Upper lobe of left lung (tissue), 6 donors: Measurements from ENCODE around the gene CYFIP2. TPM values are rescaled to one million over a fixed set of nuclear protein-coding genes. Genes with fewer than 3 reads are reported as not detected.

Source experiments
- ATAC-seq, 2 donors: fragments of 200-7000 bp; cut with Tn5 transposase; one replicate each; pipeline ENCODE4 v1.9.1; 2022; ENCODE audit warnings: mild to moderate bottlenecking in 2 of 2, moderate library complexity in 2 of 2; ENCODE audit not compliant: low FRiP score in 2 of 2
- DNase-seq, 2 donors: peaks; one replicate each; pipeline ENCODE4 v3.0.0-alpha.2; 2019 to 2020
- H3K27ac ChIP-seq, 4 donors: fragments of 200-600 bp; sonication (generic); one replicate each; pipeline ENCODE4 v1.5.1; 2016 to 2019
- H3K27me3 ChIP-seq, 4 donors: fragments of 200-600 bp; sonication (generic); one replicate each; pipeline ENCODE4 v1.5.1; 2017 to 2019
- H3K36me3 ChIP-seq, 4 donors: fragments of 200-600 bp; sonication (generic); one replicate each; pipeline ENCODE4 v1.5.1; 2016 to 2019
- H3K4me1 ChIP-seq, 4 donors: fragments of 200-600 bp; sonication (generic); one replicate each; pipeline ENCODE4 v1.5.1; 2018 to 2019
- H3K4me3 ChIP-seq, 4 donors: fragments of 200-600 bp; sonication (generic); one replicate each; pipeline ENCODE4 v1.5.1; 2017 to 2019; ENCODE audit warnings: mild to moderate bottlenecking in 2 of 4, moderate library complexity in 1 of 4
- H3K9me3 ChIP-seq, 4 donors: fragments of 200-600 bp; sonication (generic); one replicate each; pipeline ENCODE4 v1.5.1; 2018 to 2019
- EP300 ChIP-seq, 4 donors: sonication (generic); formaldehyde crosslinking; IDR thresholded peaks; one replicate each; pipeline ENCODE4 v1.5.1; 2017; ENCODE audit warnings: antibody characterized with exemption in 4 of 4, control low read depth in 2 of 4
- POLR2A ChIP-seq, 4 donors: fragments of 450-650 bp; IDR thresholded peaks; one replicate each; pipeline ENCODE4 v1.5.1; 2016 to 2017; ENCODE audit warnings: antibody characterized with exemption in 4 of 4, mild to moderate bottlenecking in 2 of 4
- POLR2AphosphoS5 ChIP-seq, 2 donors: sonication (generic); formaldehyde crosslinking; IDR thresholded peaks; one replicate each; pipeline ENCODE4 v1.5.1; 2017; ENCODE audit warnings: antibody characterized with exemption in 2 of 2
- WGBS, 2 donors: methylation state at CpG; one replicate each; pipeline ENCODE4 v1.1.5; 2017 to 2018; 5-methylcytosine and 5-hydroxymethylcytosine counted together
- total RNA-seq, 6 donors: library from RNA; depleted of rRNA in 4 of 6; stranded (reverse); fragments of >200 nt in 4 of 6; gene quantifications; one replicate each; pipeline versions ENCODE4 v1.1.0 to v1.2.1, GENCODE V29; 2016 to 2021
- TF ChIP-seq, protein P1 (sequence below), 6 experiments: fragments of 450-650 bp in 4 of 6; fragments of 200-600 bp in 2 of 6; sonication (generic) in 2 of 6; IDR thresholded peaks; one replicate each; pipeline ENCODE4 v1.5.1; 2016 to 2019; ENCODE audit warnings: antibody characterized with exemption in 6 of 6
- donor health status: DM: no; HTN: no; CAD: no; lungs with moderate emphysema.
- donor health status: DM: no; HTN: yes; CAD: no; lungs with severe emphysema.

CYFIP2 gene
- total RNA-seq, 6 donors from 2014 or later: 39.6 to 71.8 (median 47.7) TPM

GRCh38 chr5:157431544-157432200 is 165.7 kb downstream of the CYFIP2 start:
- 39 to 46% methylated on average over 4 of the region's 4 CpGs for WGBS, 2 donors
- H3K9me3 ChIP-seq: no peaks in the 10 kb centered on the region
- peak in 1 of 2 donors; percentile 91 for ATAC-seq
- no peak overlapping the region for H3K27ac ChIP-seq
- no peaks in the 10 kb centered on the region for H3K27me3 ChIP-seq
- no peak overlapping the region for H3K4me3 ChIP-seq
- DNase-seq: peak in 1 of 2 donors; percentile 24
- no peaks in the 10 kb centered on the region for H3K36me3 ChIP-seq
- H3K4me1 ChIP-seq: no peaks in the 10 kb centered on the region
- TF ChIP-seq POLR2AphosphoS5 (IDR thresholded peaks at IDR 0.05): no peak
- TF ChIP-seq, protein P1, sequence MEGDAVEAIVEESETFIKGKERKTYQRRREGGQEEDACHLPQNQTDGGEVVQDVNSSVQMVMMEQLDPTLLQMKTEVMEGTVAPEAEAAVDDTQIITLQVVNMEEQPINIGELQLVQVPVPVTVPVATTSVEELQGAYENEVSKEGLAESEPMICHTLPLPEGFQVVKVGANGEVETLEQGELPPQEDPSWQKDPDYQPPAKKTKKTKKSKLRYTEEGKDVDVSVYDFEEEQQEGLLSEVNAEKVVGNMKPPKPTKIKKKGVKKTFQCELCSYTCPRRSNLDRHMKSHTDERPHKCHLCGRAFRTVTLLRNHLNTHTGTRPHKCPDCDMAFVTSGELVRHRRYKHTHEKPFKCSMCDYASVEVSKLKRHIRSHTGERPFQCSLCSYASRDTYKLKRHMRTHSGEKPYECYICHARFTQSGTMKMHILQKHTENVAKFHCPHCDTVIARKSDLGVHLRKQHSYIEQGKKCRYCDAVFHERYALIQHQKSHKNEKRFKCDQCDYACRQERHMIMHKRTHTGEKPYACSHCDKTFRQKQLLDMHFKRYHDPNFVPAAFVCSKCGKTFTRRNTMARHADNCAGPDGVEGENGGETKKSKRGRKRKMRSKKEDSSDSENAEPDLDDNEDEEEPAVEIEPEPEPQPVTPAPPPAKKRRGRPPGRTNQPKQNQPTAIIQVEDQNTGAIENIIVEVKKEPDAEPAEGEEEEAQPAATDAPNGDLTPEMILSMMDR (IDR thresholded peaks at IDR 0.05): peak in 5 of 6 experiments; percentile 27 to 63 (median 60)

DNA sequence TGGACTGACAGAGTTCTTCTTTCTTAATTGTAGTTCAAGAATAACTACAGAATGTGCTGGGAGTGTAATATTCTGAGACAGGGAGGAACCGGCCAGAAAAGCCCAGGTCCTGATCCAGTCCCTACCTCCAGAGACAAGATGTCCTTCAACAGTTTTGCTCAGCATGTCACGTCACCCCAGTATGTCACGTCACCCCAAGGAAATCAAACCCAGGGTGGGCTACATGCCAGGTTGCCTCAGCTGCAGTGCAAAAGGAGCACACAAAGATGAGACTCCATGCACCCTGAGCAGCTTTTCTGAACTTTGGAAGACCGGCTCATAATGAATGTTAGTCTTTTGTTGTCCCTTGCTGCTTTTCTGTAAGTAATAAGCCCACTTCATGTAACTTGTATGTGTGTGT is 168.2 kb downstream of the CYFIP2 start:
- H3K27me3 ChIP-seq: no peaks in the 10 kb centered on the region
- H3K4me1 ChIP-seq: no peaks in the 10 kb centered on the region
- no peaks in the 10 kb centered on the region for H3K9me3 ChIP-seq
- H3K27ac ChIP-seq: no peak overlapping the region
- no peak overlapping the region for H3K4me3 ChIP-seq
- H3K36me3 ChIP-seq: no peaks in the 10 kb centered on the region
- TF ChIP-seq, protein P1 (IDR thresholded peaks at IDR 0.05): no peak
- TF ChIP-seq POLR2A (IDR thresholded peaks at IDR 0.05): no peak
- TF ChIP-seq POLR2AphosphoS5 (IDR thresholded peaks at IDR 0.05): no peak
- no peak for DNase-seq
- no peak for ATAC-seq
- 89 to 90% methylated on average over 4 of the region's 4 CpGs for WGBS, 2 donors

GRCh38 chr5:157443041-157443549 is 177.2 kb downstream of the CYFIP2 start:
- TF ChIP-seq POLR2AphosphoS5 (IDR thresholded peaks at IDR 0.05) (no peak), POLR2A (IDR thresholded peaks at IDR 0.05) (no peak), EP300 (IDR thresholded peaks at IDR 0.05) (no peak)
- TF ChIP-seq, protein P1 (IDR thresholded peaks at IDR 0.05): no peak

DNA sequence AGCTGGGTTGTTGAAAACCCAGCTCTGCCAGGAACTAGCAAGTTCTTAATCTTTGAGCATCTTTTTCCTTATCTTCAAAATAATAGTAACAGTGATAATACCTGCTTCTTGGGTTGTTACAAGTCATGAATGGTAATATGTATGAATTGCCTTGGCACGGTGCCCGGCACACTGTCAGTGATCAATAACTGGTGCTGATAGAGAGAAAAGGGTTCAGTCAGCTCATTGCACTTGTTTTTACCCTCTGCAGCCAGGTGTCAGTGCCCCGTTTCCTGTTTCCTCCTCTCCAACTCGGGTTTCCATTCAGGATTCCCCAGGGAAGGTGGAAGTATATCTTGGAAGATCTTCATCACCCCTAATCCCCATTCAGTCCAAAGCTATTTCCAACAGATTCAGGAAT is 178.3 kb downstream of the CYFIP2 start:
- no peaks in the 10 kb centered on the region for H3K4me1 ChIP-seq
- ATAC-seq (no peak), DNase-seq (no peak)
- no peak overlapping the region for H3K4me3 ChIP-seq
- H3K27ac ChIP-seq: no peak overlapping the region
- H3K9me3 ChIP-seq: no peaks in the 10 kb centered on the region
- H3K36me3 ChIP-seq: no peaks in the 10 kb centered on the region
- no peaks in the 10 kb centered on the region for H3K27me3 ChIP-seq
- 71 to 74% methylated on average over 4 of the region's 4 CpGs for WGBS, 2 donors
- no peak for TF ChIP-seq POLR2AphosphoS5 (IDR thresholded peaks at IDR 0.05)
- TF ChIP-seq, protein P1 (IDR thresholded peaks at IDR 0.05): no peak
- no peak for TF ChIP-seq EP300 (IDR thresholded peaks at IDR 0.05)
- TF ChIP-seq POLR2A (IDR thresholded peaks at IDR 0.05): no peak

More at GRCh38 chr5:157443041-157443549, 177.2 kb downstream of the CYFIP2 start:
- Histone ChIP-seq H3K4me3 (no peak overlapping the region), H3K9me3 (no peaks in the 10 kb centered on the region), H3K4me1 (no peaks in the 10 kb centered on the region), H3K27ac (no peak overlapping the region), H3K36me3 (no peaks in the 10 kb centered on the region), H3K27me3 (no peaks in the 10 kb centered on the region)
- ATAC-seq (peak in 1 of 2 donors; percentile 52), DNase-seq (no peak)
- 73% methylated on average over 6 to 7 of the region's 7 CpGs for WGBS, 2 donors

Other genes with a start within 250 kb of the CYFIP2 start
- gene HAVCR1, start 207.0 kb upstream of the CYFIP2 start, total RNA-seq: 1 to 10 TPM in 1 of 6 donors, under 1 TPM in 3, not detected in 2; 0.34 to 4.2 (median 0.62) TPM
- gene HAVCR2, start 157.1 kb upstream of the CYFIP2 start, total RNA-seq: 10 to 100 TPM; 15.2 to 42.6 (median 38.4) TPM
- 10 to 100 TPM in 4 of 6 donors, 1 to 10 TPM in 2; 8.5 to 16.7 (median 10.3) TPM for gene MED7, start 123.3 kb upstream of the CYFIP2 start, total RNA-seq
- not detected for gene GARIN3, start 99.9 kb upstream of the CYFIP2 start, total RNA-seq
- 10 to 100 TPM in 1 of 6 donors, 1 to 10 TPM in 5; 5.0 to 15.2 (median 7.0) TPM for gene ITK, start 85.3 kb upstream of the CYFIP2 start, total RNA-seq
- under 1 TPM in 2 of 6 donors, not detected in 4; 0.06 to 0.30 TPM for gene NIPAL4, start 194.1 kb downstream of the CYFIP2 start, total RNA-seq